GM19395 (cell line): ENCODE results near the gene DHRS9.

Experiments
- ATAC-seq: cut with Tn5 transposase; IDR thresholded peaks from one replicate; pipeline ENCODE4 v1.9.1; 2021; ENCODE audit warnings: mild to moderate bottlenecking, moderate library complexity; ENCODE audit not compliant: unreplicated experiment

DHRS9 gene

GRCh38 chr2:169093535-169093934, 24.2 kb downstream of the DHRS9 start:
- ATAC-seq = no peak

- ATAC-seq = no peak
Observed at GRCh38 chr2:169094676-169095075, 25.3 kb downstream of the DHRS9 start.

GRCh38 chr2:169095621-169096105, 26.3 kb downstream of the DHRS9 start:
- no peak for ATAC-seq

GRCh38 chr2:169104848-169105247, 35.5 kb downstream of the DHRS9 start:
- no peak for ATAC-seq

- no peak for ATAC-seq
Observed at GRCh38 chr2:169105476-169105875, 36.1 kb downstream of the DHRS9 start.

- ATAC-seq = no peak
Observed at GRCh38 chr2:169106134-169106533, 36.8 kb downstream of the DHRS9 start.

- ATAC-seq = no peak
Observed at GRCh38 chr2:169106563-169107545, 37.5 kb downstream of the DHRS9 start.

- peak; percentile 79 for ATAC-seq
Observed at GRCh38 chr2:169107645-169108044, 38.3 kb downstream of the DHRS9 start.

GRCh38 chr2:169108099-169108884, 38.9 kb downstream of the DHRS9 start:
- no peak for ATAC-seq

- peak; percentile 70 for ATAC-seq
Observed at GRCh38 chr2:169109502-169110409, 40.4 kb downstream of the DHRS9 start.

GRCh38 chr2:169110419-169110818, 41.1 kb downstream of the DHRS9 start:
- no peak for ATAC-seq

- no peak for ATAC-seq
Observed at GRCh38 chr2:169110916-169111315, 41.6 kb downstream of the DHRS9 start.

- no peak for ATAC-seq
Observed at GRCh38 chr2:169112841-169113240, 43.5 kb downstream of the DHRS9 start.

GRCh38 chr2:169114056-169114455, 44.7 kb downstream of the DHRS9 start:
- no peak for ATAC-seq

- no peak for ATAC-seq
Observed at GRCh38 chr2:169116327-169116726, 47.0 kb downstream of the DHRS9 start.

- ATAC-seq = no peak
Observed at GRCh38 chr2:169116993-169117392, 47.6 kb downstream of the DHRS9 start.

- no peak for ATAC-seq
Observed at GRCh38 chr2:169118060-169118459, 48.7 kb downstream of the DHRS9 start.

- ATAC-seq = no peak
Observed at GRCh38 chr2:169119123-169119760, 49.9 kb downstream of the DHRS9 start.

GRCh38 chr2:169119851-169120250, 50.5 kb downstream of the DHRS9 start:
- ATAC-seq = no peak

GRCh38 chr2:169129703-169130243, 60.4 kb downstream of the DHRS9 start:
- no peak for ATAC-seq
